Natural killer cell (primary cell): ENCODE measurements around the gene PPP1R10. TPM values are rescaled to one million over a fixed set of nuclear protein-coding genes. Genes with fewer than 3 reads are reported as not detected.
A peak's percentile ranks its signal among the peaks of the same experiment; 100 is the strongest.

ENCODE experiments used
- ATAC-seq, 3 donors: fragments of 150-1000 bp in 2 of 3; fragments of 200-7000 bp in 1 of 3; cut with Tn5 transposase; 1 replicate in 1 of 3; 2 replicates in 2 of 3; pipeline ENCODE4 v1.10.0; 2021; ENCODE audit warnings: mild to moderate bottlenecking in 2 of 3, moderate library complexity in 2 of 3
- DNase-seq, 2 donors: peaks; one replicate each; pipeline versions ENCODE4 v3.0.0 to v3.0.0-alpha.2; 2013 to 2021; ENCODE audit warnings: mixed read lengths in 1 of 2
- H3K27ac ChIP-seq: one replicate; pipeline ENCODE4 v1.5.1; 2013; ENCODE audit warnings: mild to moderate bottlenecking, low read length
- H3K27me3 ChIP-seq: one replicate; pipeline ENCODE4 v1.6.1; 2013; ENCODE audit warnings: low read length; ENCODE audit not compliant: control insufficient read depth, insufficient read depth
- H3K36me3 ChIP-seq: one replicate; pipeline ENCODE4 v1.6.1; 2013; ENCODE audit warnings: low read length; ENCODE audit not compliant: control insufficient read depth, insufficient read depth
- H3K4me1 ChIP-seq: one replicate; pipeline ENCODE4 v1.6.1; 2013; ENCODE audit warnings: low read length; ENCODE audit not compliant: control insufficient read depth, insufficient read depth
- H3K4me3 ChIP-seq: one replicate; pipeline ENCODE4 v1.5.1; 2013; ENCODE audit warnings: low read length
- H3K9me3 ChIP-seq: one replicate; pipeline ENCODE4 v1.6.1; 2013; ENCODE audit warnings: low read length; ENCODE audit not compliant: control insufficient read depth, insufficient read depth
- H3K27ac Mint-ChIP-seq, 2 donors: one replicate each; pipeline ENCODE4 v1.8.0; 2022; ENCODE audit warnings: mild to moderate bottlenecking in 2 of 2, mixed read lengths in 2 of 2, moderate library complexity in 1 of 2
- H3K27me3 Mint-ChIP-seq, 2 donors: one replicate each; pipeline ENCODE4 v1.8.0; 2022; ENCODE audit warnings: low read depth in 2 of 2, mixed read lengths in 2 of 2
- H3K36me3 Mint-ChIP-seq: one replicate; pipeline ENCODE4 v1.8.0; 2022; ENCODE audit warnings: mixed read lengths
- H3K4me1 Mint-ChIP-seq, 2 donors: one replicate each; pipeline ENCODE4 v1.8.0; 2022; ENCODE audit warnings: mixed read lengths in 2 of 2
- H3K4me3 Mint-ChIP-seq: one replicate; pipeline ENCODE4 v1.8.0; 2022; ENCODE audit warnings: mild to moderate bottlenecking, moderate library complexity, mixed read lengths
- H3K9me3 Mint-ChIP-seq, 2 donors: one replicate each; pipeline ENCODE4 v1.8.0; 2022; ENCODE audit warnings: mixed read lengths in 2 of 2
- WGBS: methylation state at CpG from one replicate; pipeline ENCODE4 v1.1.7; 2013; ENCODE audit warnings: missing lambda C conversion rate; ENCODE audit not compliant: insufficient coverage; 5-methylcytosine and 5-hydroxymethylcytosine counted together
- intact Hi-C: fragments of 100-400 bp; cut with micrococcal nuclease; formaldehyde crosslinking; loops from one replicate; pipeline ENCODE4 v1.14.2; 2022
- total RNA-seq, 4 donors: library from RNA; stranded (reverse); fragments of 120-200 nt in 1 of 4; gene quantifications; one replicate each; pipeline versions ENCODE4 v1.2.3 to v1.2.4, GENCODE V29; 2013 to 2022
- TF ChIP-seq, protein P1 (sequence below): fragments of 200-600 bp; IDR thresholded peaks from one replicate; pipeline ENCODE4 v1.8.0; 2022; ENCODE audit warnings: antibody characterized with exemption

The PPP1R10 gene
- total RNA-seq, 3 donors from 2014 or later (not counting 1 experiment from before 2014, with no cell fraction given) = 151 to 222 (median 174) TPM

DNA sequence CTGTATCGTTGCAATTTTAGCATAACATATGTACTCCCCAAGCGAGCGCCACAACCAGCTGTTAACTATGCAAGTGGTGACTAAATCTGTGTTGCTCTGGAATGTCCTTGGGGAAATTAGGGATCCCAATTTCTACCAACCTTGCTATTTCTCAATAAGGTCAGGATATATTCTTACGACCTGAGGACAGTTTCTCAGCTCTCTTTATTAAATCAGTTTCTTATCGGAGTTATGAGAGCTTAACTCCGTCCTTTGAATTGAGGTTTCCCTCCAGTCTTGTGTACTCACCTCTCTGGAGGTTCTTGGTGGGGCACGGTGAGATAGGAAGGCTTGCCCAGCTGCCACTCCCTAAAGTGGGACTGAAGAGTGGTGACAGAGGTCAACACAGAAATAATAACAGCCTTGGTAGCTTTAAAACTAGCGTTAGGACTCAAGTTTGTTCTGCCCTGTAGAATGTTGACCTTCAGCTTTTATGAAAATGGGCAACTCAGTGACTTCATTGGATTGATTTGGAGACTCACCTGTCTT lies 1.3 kb upstream of the PPP1R10 start:
- intact Hi-C loops = loop anchor here (5.0 to 10.0 kb wide), 4 partner anchors 76 to 736 kb away; partner anchors contain the start of genes FLOT1, HLA-B and IER3
- Histone ChIP-seq H3K27ac (peak overlapping the region; percentile 99), H3K4me1 (peaks cover 23% of the 10 kb centered on the region), H3K27me3 (no peaks in the 10 kb centered on the region), H3K4me3 (peak overlapping the region; percentile 69), H3K9me3 (no peaks in the 10 kb centered on the region), H3K36me3 (peaks cover 46% of the 10 kb centered on the region)
- Mint-ChIP-seq H3K4me1 (peaks cover 48 to 57% of the 10 kb centered on the region in 2 donors), H3K36me3 (peaks cover 26% of the 10 kb centered on the region), H3K4me3 (peak overlapping the region; percentile 100), H3K27me3 (peaks cover 0 to 5% of the 10 kb centered on the region in 2 donors), H3K27ac (peak overlapping the region; percentile 96 to 100), H3K9me3 (no peaks in the 10 kb centered on the region)
- DNase-seq (no peak), ATAC-seq (no peak)
- WGBS = 14% methylated on average over 8 of the region's 8 CpGs
- TF ChIP-seq, protein P1, sequence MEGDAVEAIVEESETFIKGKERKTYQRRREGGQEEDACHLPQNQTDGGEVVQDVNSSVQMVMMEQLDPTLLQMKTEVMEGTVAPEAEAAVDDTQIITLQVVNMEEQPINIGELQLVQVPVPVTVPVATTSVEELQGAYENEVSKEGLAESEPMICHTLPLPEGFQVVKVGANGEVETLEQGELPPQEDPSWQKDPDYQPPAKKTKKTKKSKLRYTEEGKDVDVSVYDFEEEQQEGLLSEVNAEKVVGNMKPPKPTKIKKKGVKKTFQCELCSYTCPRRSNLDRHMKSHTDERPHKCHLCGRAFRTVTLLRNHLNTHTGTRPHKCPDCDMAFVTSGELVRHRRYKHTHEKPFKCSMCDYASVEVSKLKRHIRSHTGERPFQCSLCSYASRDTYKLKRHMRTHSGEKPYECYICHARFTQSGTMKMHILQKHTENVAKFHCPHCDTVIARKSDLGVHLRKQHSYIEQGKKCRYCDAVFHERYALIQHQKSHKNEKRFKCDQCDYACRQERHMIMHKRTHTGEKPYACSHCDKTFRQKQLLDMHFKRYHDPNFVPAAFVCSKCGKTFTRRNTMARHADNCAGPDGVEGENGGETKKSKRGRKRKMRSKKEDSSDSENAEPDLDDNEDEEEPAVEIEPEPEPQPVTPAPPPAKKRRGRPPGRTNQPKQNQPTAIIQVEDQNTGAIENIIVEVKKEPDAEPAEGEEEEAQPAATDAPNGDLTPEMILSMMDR = no peak

- no peaks in the 10 kb centered on the region for H3K27me3 ChIP-seq
- H3K4me3 ChIP-seq = peak within 1 kb of the TSS; percentile 73
- peaks cover 54 to 61% of the 10 kb centered on the region in 2 donors for H3K4me1 Mint-ChIP-seq
- peak within 1 kb of the TSS; percentile 96 to 100 for H3K27ac Mint-ChIP-seq
- intact Hi-C loops = loop anchor here (1.0 to 10.0 kb wide), 11 partner anchors 9 to 737 kb away; partner anchors contain the start of genes ABCF1, ATAT1, C6orf136 and DHX16
- peak within 1 kb of the TSS; percentile 100 for H3K4me3 Mint-ChIP-seq
- H3K27ac ChIP-seq = peak within 1 kb of the TSS; percentile 99
- H3K4me1 ChIP-seq = peaks cover 23% of the 10 kb centered on the region
- TF ChIP-seq, protein P1 = no peak
- no peaks in the 10 kb centered on the region for H3K9me3 Mint-ChIP-seq
- H3K27me3 Mint-ChIP-seq = peaks cover 0 to 5% of the 10 kb centered on the region in 2 donors
- DNase-seq (peak; percentile 91 to 100), ATAC-seq (peak; percentile 71 to 89 (median 74))
- H3K9me3 ChIP-seq = no peaks in the 10 kb centered on the region
- 0% methylated on average over 29 of the region's 34 CpGs for WGBS
- H3K36me3 Mint-ChIP-seq = peaks cover 26% of the 10 kb centered on the region
- H3K36me3 ChIP-seq = peaks cover 41% of the 10 kb centered on the region
These were observed 674 bp upstream of the PPP1R10 start, which contains the start of gene MRPS18B for GRCh38 chr6:30617565-30618269. Gene MRPS18B (plus strand): TSS chr6:30617840. CDS start chr6:30617866, 26 bp downstream.

GRCh38 chr6:30615958-30616810 lies 859 bp downstream of the PPP1R10 start:
- ATAC-seq (no peak), DNase-seq (peak; percentile 33 to 72)
- H3K27me3 Mint-ChIP-seq = peaks cover 0 to 5% of the 10 kb centered on the region in 2 donors
- no peaks in the 10 kb centered on the region for H3K9me3 Mint-ChIP-seq
- Histone ChIP-seq H3K4me3 (peak overlapping the region; percentile 73), H3K4me1 (peaks cover 23% of the 10 kb centered on the region), H3K9me3 (no peaks in the 10 kb centered on the region), H3K27me3 (no peaks in the 10 kb centered on the region), H3K36me3 (peaks cover 31% of the 10 kb centered on the region), H3K27ac (peak overlapping the region; percentile 99)
- H3K36me3 Mint-ChIP-seq = peaks cover 26% of the 10 kb centered on the region
- peak overlapping the region; percentile 100 for H3K4me3 Mint-ChIP-seq
- TF ChIP-seq, protein P1 = no peak
- peak overlapping the region; percentile 96 to 100 for H3K27ac Mint-ChIP-seq
- WGBS = 0% methylated on average over 5 of the region's 10 CpGs
- peaks cover 65 to 72% of the 10 kb centered on the region in 2 donors for H3K4me1 Mint-ChIP-seq
- intact Hi-C loops = loop anchor here (2.0 to 10.0 kb wide), 7 partner anchors 31 to 739 kb away; partner anchors contain the start of genes C6orf136, DHX16, FLOT1 and HLA-B
